ENCODE data around the gene RBM4B.

RBM4B gene

DNA sequence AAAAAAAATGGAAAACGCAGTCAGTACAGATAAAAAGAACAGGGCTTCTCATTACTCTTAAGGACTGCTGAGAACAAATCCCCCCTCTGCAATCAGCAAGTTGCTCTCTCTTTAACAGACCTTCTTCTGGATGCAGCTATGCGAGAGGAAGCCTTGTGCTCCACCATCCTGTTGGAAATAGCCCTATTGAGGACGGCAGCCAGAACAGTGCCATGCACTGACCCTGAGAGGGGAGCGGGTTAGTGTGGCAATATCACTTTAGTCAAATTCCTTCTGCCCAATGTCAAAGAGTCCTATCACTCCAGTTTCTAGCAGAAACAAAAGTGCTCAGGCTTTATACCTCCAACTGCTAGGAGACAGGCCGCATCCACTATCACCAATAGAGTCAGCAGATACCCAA is 6.9 kb downstream of the RBM4B start:
- no peak for TF ChIP-seq ZFX (IDR thresholded peaks at IDR 0.05)
- TF ChIP-seq, protein P1, sequence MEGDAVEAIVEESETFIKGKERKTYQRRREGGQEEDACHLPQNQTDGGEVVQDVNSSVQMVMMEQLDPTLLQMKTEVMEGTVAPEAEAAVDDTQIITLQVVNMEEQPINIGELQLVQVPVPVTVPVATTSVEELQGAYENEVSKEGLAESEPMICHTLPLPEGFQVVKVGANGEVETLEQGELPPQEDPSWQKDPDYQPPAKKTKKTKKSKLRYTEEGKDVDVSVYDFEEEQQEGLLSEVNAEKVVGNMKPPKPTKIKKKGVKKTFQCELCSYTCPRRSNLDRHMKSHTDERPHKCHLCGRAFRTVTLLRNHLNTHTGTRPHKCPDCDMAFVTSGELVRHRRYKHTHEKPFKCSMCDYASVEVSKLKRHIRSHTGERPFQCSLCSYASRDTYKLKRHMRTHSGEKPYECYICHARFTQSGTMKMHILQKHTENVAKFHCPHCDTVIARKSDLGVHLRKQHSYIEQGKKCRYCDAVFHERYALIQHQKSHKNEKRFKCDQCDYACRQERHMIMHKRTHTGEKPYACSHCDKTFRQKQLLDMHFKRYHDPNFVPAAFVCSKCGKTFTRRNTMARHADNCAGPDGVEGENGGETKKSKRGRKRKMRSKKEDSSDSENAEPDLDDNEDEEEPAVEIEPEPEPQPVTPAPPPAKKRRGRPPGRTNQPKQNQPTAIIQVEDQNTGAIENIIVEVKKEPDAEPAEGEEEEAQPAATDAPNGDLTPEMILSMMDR (conservative IDR thresholded peaks at IDR 0.05), result no peak
- no peak overlapping the region for H3K27ac ChIP-seq

DNA sequence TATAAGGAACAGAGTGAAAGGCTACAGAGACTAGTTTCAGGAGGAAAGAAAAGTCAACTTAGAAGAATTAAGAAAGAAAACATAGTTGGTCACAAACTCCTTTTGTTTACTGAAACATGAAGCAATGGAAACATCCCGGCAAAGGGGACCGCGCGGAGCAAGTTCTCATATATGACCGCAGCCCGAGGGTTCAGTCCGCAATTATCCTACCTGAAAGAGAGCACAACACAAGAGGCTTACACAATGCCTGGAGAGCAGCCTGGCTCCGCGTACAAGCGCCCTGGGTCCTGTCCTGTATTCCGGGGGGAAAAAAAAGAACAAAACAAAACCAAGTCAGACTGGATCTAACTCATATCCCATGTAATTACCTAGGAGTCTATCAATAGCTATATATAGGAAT is 12.3 kb downstream of the RBM4B start:
- TF ChIP-seq, protein P1 (conservative IDR thresholded peaks at IDR 0.05), result no peak
- no peak for TF ChIP-seq ZFX (IDR thresholded peaks at IDR 0.05)
- no peak overlapping the region for H3K27ac ChIP-seq

DNA sequence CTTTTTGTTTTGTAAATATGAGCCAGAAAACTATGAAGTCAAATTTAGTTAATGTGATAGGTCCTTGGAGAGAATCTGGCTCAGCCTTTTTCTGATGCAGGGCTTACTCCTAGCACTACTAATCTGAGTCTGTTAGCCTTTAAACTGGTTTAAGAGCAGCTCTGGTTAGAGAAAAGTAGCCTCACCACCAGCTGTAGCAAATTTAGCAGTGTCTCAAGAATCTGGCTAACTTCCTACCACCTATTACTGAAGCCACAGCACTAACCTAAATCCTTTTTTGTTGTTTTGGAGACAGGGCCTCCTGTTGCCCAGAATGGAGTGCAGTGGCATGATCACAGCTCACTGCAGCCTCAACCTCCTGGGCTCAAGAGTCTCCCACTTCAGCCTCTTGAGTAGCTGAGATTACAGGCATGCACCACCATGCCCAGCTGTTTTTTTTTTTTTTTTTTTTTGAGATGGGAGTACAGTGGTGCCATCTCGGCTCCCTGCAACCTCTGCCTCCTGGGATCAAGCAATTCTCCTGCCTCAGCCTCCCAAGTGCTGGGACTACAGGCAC is 13.9 kb downstream of the RBM4B start:
- TF ChIP-seq, protein P1 (conservative IDR thresholded peaks at IDR 0.05), result no peak
- TF ChIP-seq ZFX (IDR thresholded peaks at IDR 0.05), result no peak
- H3K27ac ChIP-seq, result no peak overlapping the region

DNA sequence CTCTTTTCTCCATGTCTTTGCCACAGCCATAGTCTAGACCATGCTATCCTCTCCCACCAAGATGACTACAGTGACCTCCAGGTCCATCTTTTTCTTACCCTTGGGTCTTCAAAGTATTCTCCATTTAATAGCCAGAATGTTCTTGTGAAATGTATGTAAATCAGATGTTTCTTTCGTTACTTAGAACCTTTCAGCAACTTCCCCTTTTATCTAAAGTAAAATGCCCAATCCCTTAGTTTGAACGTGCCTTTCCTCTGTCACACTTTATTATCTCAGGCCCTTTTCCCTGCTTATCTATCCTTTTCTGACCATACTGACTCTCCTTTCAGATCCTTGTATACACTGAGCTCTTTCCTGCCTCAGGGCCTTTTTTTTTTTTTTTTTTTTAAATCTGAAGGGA is 17.9 kb downstream of the RBM4B start:
- H3K27ac ChIP-seq, result no peak overlapping the region

DNA sequence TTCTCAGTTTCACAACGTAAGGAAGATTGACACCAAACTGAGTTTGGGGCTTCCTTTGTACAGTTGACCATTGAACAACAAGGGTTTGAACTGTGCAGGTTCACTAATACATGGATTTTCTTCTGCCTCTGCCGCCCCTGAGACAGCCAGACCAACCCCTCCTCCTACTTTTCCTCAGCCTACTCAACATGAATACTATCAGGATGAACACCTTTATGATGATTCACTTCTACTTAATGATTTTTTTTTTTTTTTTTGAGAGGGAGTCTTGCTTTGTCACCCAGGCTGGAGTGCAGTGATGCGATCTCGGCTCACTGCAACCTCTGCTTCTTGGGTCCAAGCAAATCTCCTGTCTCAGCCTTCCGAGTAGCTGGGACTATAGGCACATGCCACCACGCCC is 24.6 kb downstream of the RBM4B start:
- TF ChIP-seq, protein P1 (conservative IDR thresholded peaks at IDR 0.05), result no peak
- no peak for TF ChIP-seq ZFX (IDR thresholded peaks at IDR 0.05)
- H3K27ac ChIP-seq, result no peak overlapping the region

More for the DNA sequence above, 17.9 kb downstream of the RBM4B start:
- TF ChIP-seq, protein P1 (conservative IDR thresholded peaks at IDR 0.05), result no peak
- no peak for TF ChIP-seq ZFX (IDR thresholded peaks at IDR 0.05)

DNA sequence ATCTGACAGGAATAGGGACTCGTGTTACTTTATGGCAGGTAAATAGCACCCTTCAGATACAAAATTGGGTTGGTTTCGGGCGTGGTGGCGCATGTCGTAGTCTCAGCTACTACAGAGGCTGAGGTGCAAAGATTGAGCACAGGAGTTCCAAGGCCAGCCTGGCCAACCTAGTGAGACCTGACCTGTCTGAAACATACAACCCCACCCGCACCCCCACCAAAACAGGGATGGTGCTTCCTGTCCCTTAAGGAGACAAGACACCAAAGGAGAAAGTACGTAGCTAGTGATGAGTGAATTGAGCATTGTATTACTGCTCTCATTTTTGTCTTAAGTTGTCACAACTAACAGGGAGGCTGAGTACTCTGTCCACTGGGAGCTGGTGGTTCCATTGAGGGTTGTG is 25.0 kb downstream of the RBM4B start:
- no peak for TF ChIP-seq ZFX (IDR thresholded peaks at IDR 0.05)
- TF ChIP-seq, protein P1 (conservative IDR thresholded peaks at IDR 0.05), result no peak
- H3K27ac ChIP-seq, result no peak overlapping the region

DNA sequence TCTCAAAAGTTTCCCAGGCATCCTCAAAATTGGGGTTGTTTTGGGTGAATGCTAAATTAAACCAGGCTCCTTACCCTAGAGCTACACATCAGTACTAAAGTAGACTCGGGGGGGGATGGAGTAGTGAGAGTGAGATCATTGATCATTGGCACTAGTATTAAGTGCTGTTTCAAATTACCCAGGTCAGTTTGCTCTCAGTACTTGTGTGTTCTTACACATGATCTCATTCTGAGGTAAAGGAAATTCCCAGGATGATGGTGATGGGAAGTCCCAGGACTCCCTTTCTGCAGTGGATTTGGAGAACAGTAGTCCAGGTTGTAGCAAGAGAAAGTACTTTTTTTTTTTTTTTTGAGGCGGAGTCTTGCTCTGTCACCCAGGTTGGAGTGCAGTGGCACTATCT is 26.7 kb downstream of the RBM4B start:
- no peak for TF ChIP-seq ZFX (IDR thresholded peaks at IDR 0.05)
- TF ChIP-seq, protein P1 (conservative IDR thresholded peaks at IDR 0.05), result no peak

More for the DNA sequence above, 26.7 kb downstream of the RBM4B start:
- H3K27ac ChIP-seq, result no peak overlapping the region
